MM.1S (cell line): Measurements from ENCODE around the gene GPC5.
A peak's percentile ranks its signal among the peaks of the same experiment; 100 is the strongest.

ENCODE experiments used
- DNase-seq: peaks from one replicate; pipeline ENCODE4 v3.0.0-alpha.2; 2015
- H2AFZ ChIP-seq: fragments of 300-600 bp; sonication (generic); 2 replicates; pipeline ENCODE4 v1.6.0; 2016; ENCODE audit warnings: antibody characterized with exemption, low read length
- H3F3A ChIP-seq: fragments of 300-600 bp; sonication (generic); 2 replicates; pipeline ENCODE4 v1.6.1; 2016; ENCODE audit warnings: mild to moderate bottlenecking, antibody characterized with exemption, low read length, moderate library complexity, mixed read lengths; ENCODE audit not compliant: insufficient read depth
- H3K27ac ChIP-seq: fragments of 300-600 bp; sonication (generic); 2 replicates; pipeline ENCODE4 v1.5.1; 2016; ENCODE audit warnings: mild to moderate bottlenecking, low read length
- H3K27me3 ChIP-seq: fragments of 300-600 bp; sonication (generic); replicated peaks from 2 replicates; pipeline ENCODE4 v1.6.0; 2016; ENCODE audit warnings: low read length; ENCODE audit not compliant: insufficient read depth
- H3K36me3 ChIP-seq: fragments of 300-600 bp; sonication (generic); replicated peaks from 2 replicates; pipeline ENCODE4 v1.6.1; 2016; ENCODE audit warnings: mild to moderate bottlenecking, low read length, mixed read lengths; ENCODE audit not compliant: insufficient read depth
- H3K4me1 ChIP-seq: fragments of 300-600 bp; sonication (generic); 2 replicates; pipeline ENCODE4 v1.6.1; 2016; ENCODE audit warnings: low read length, mixed read lengths
- H3K4me2 ChIP-seq: fragments of 300-600 bp; sonication (generic); 2 replicates; pipeline ENCODE4 v1.6.0; 2016; ENCODE audit warnings: low read depth, low read length
- H3K4me3 ChIP-seq: fragments of 300-600 bp; sonication (generic); 2 replicates; pipeline ENCODE4 v1.5.1; 2016; ENCODE audit warnings: low read length, mixed read lengths
- H3K79me2 ChIP-seq: fragments of 300-600 bp; sonication (generic); 2 replicates; pipeline ENCODE4 v1.6.1; 2016; ENCODE audit warnings: mixed run types, low read length, mixed read lengths
- H3K9ac ChIP-seq: fragments of 300-600 bp; sonication (generic); 2 replicates; pipeline ENCODE4 v1.6.1; 2016; ENCODE audit warnings: low read length, mixed read lengths
- H3K9me2 ChIP-seq: fragments of 300-600 bp; sonication (generic); replicated peaks from 2 replicates; pipeline ENCODE4 v1.6.1; 2016; ENCODE audit warnings: mild to moderate bottlenecking, low read length, mixed read lengths; ENCODE audit not compliant: insufficient read depth
- H3K9me3 ChIP-seq: fragments of 300-600 bp; sonication (generic); replicated peaks from 2 replicates; pipeline ENCODE4 v1.6.1; 2016; ENCODE audit warnings: mild to moderate bottlenecking, low read length, mixed read lengths; ENCODE audit not compliant: insufficient read depth
- H4K20me1 ChIP-seq: fragments of 300-600 bp; sonication (generic); 2 replicates; pipeline ENCODE4 v1.6.1; 2016; ENCODE audit warnings: mild to moderate bottlenecking, low read length, moderate library complexity, mixed read lengths; ENCODE audit not compliant: insufficient read depth
- CTCF ChIP-seq: fragments of 300-600 bp; sonication (generic); IDR thresholded peaks from 2 replicates; pipeline ENCODE4 v1.5.1; 2016; ENCODE audit warnings: antibody characterized with exemption, low read length, mixed read lengths
- EZH2 ChIP-seq: fragments of 300-600 bp; sonication (generic); optimal IDR thresholded peaks from 2 replicates; pipeline ENCODE3; 2017; ENCODE audit warnings: low read depth, mild to moderate bottlenecking, antibody characterized with exemption, low read length, mixed read lengths
- EZH2phosphoT487 ChIP-seq: fragments of 300-600 bp; sonication (generic); IDR thresholded peaks from 2 replicates; pipeline ENCODE4 v1.6.1; 2018; ENCODE audit warnings: antibody characterized with exemption, low read length

Gene GPC5

GRCh38 chr13:92044351-92044750 lies 645.9 kb downstream of the GPC5 start:
- no peak overlapping the region for H2AFZ ChIP-seq
- H3F3A ChIP-seq = no peaks in the 10 kb centered on the region
- no peak for TF ChIP-seq EZH2
- TF ChIP-seq EZH2phosphoT487 = no peak
- TF ChIP-seq CTCF = no peak
- no peak for DNase-seq
- H4K20me1 ChIP-seq = no peaks in the 10 kb centered on the region
- H3K4me1 ChIP-seq = no peaks in the 10 kb centered on the region
- no peak overlapping the region for H3K9ac ChIP-seq
- no peaks in the 10 kb centered on the region for H3K79me2 ChIP-seq
- no peaks in the 10 kb centered on the region for H3K36me3 ChIP-seq
- H3K4me3 ChIP-seq = no peak overlapping the region
- no peak overlapping the region for H3K27ac ChIP-seq
- no peaks in the 10 kb centered on the region for H3K27me3 ChIP-seq
- H3K9me2 ChIP-seq = no peaks in the 10 kb centered on the region
- no peaks in the 10 kb centered on the region for H3K9me3 ChIP-seq
- no peak overlapping the region for H3K4me2 ChIP-seq

GRCh38 chr13:92054389-92054788 lies 656.0 kb downstream of the GPC5 start:
- H4K20me1 ChIP-seq = no peaks in the 10 kb centered on the region
- no peaks in the 10 kb centered on the region for H3K79me2 ChIP-seq
- H3K4me2 ChIP-seq = no peak overlapping the region
- no peak for DNase-seq
- TF ChIP-seq EZH2 (no peak), EZH2phosphoT487 (no peak), CTCF (no peak)
- H3K9me2 ChIP-seq = no peaks in the 10 kb centered on the region
- no peaks in the 10 kb centered on the region for H3K9me3 ChIP-seq
- H3K9ac ChIP-seq = no peak overlapping the region
- no peaks in the 10 kb centered on the region for H3K36me3 ChIP-seq
- H3K4me1 ChIP-seq = no peaks in the 10 kb centered on the region
- no peak overlapping the region for H3K4me3 ChIP-seq
- no peak overlapping the region for H3K27ac ChIP-seq
- no peaks in the 10 kb centered on the region for H3K27me3 ChIP-seq
- H3F3A ChIP-seq = no peaks in the 10 kb centered on the region
- no peak overlapping the region for H2AFZ ChIP-seq

GRCh38 chr13:92074658-92075057 lies 676.2 kb downstream of the GPC5 start:
- Histone ChIP-seq H3F3A (no peaks in the 10 kb centered on the region), H3K79me2 (no peaks in the 10 kb centered on the region)
- peak; percentile 50 for DNase-seq

More at GRCh38 chr13:92074658-92075057, 676.2 kb downstream of the GPC5 start:
- Histone ChIP-seq H3K9me2 (no peaks in the 10 kb centered on the region), H3K27ac (no peak overlapping the region), H3K9me3 (no peaks in the 10 kb centered on the region), H3K36me3 (no peaks in the 10 kb centered on the region), H3K27me3 (no peaks in the 10 kb centered on the region), H3K9ac (no peak overlapping the region), H2AFZ (no peak overlapping the region), H4K20me1 (no peaks in the 10 kb centered on the region), H3K4me2 (no peak overlapping the region), H3K4me1 (no peaks in the 10 kb centered on the region), H3K4me3 (no peak overlapping the region)
- peak; percentile 46 for TF ChIP-seq CTCF
- no peak for TF ChIP-seq EZH2phosphoT487
